Measurements from ENCODE around the gene UQCC2. TPM values are rescaled to one million over a fixed set of nuclear protein-coding genes. Genes with fewer than 3 reads are reported as not detected.

The UQCC2 gene
- total and polyA plus RNA-seq, 2 donors (not counting 1 experiment from before 2014, with no cell fraction given), result 13.2 to 16.6 TPM

GRCh38 chr6:33688451-33689147 lies 22.9 kb downstream of the UQCC2 start:
- 96% methylated on average over 25 of the region's 25 CpGs for WGBS (ENCODE audit: insufficient coverage)
- no peak for ATAC-seq (ENCODE audit: low read depth)

GRCh38 chr6:33688006-33688405 lies 23.5 kb downstream of the UQCC2 start:
- Histone ChIP-seq H2AFZ (ENCODE audit: insufficient read depth, low read depth, low read length, poor library complexity, severe bottlenecking) (no peak overlapping the region), H3K4me1 (ENCODE audit: control insufficient read depth in 2 of 2, insufficient read depth in 2 of 2, low read length in 2 of 2) (peaks cover 9 to 13% of the 10 kb centered on the region in 2 donors), H3K27ac (ENCODE audit: low read length in 2 of 2) (no peak overlapping the region), H3K9ac (ENCODE audit: low read length) (no peak overlapping the region), H3K79me2 (ENCODE audit: control insufficient read depth, insufficient read depth, low read length) (no peaks in the 10 kb centered on the region), H3K36me3 (replicated peaks in 1 of 2; ENCODE audit: control extremely low read depth in 1 of 2, control insufficient read depth in 1 of 2, extremely low read depth in 1 of 2, insufficient read depth in 2 of 2, low read length in 1 of 2) (peaks cover 0 to 79% of the 10 kb centered on the region in 2 experiments), H3K4me3 (ENCODE audit: control extremely low read depth in 1 of 5, extremely low read depth in 1 of 5, insufficient read depth in 1 of 5, low read depth in 2 of 5, low read length in 4 of 5) (no peak overlapping the region), H4K20me1 (ENCODE audit: control insufficient read depth, insufficient read depth, low read length, poor library complexity, severe bottlenecking) (no peaks in the 10 kb centered on the region), H3K9me3 (ENCODE audit: control extremely low read depth in 1 of 3, control insufficient read depth in 2 of 3, insufficient read depth in 1 of 3, low read length in 2 of 3) (no peaks in the 10 kb centered on the region), H3K27me3 (replicated peaks in 1 of 4; ENCODE audit: control extremely low read depth in 1 of 4, control insufficient read depth in 3 of 4, insufficient read depth in 4 of 4, low read length in 3 of 4) (no peaks in the 10 kb centered on the region), H3K4me2 (replicated peaks; ENCODE audit: low read depth, low read length, poor library complexity, severe bottlenecking) (no peak overlapping the region)
- no peak overlapping the region for H3K4me3 Mint-ChIP-seq
- POLR2A ChIA-PET, result interaction anchor here (0.9 kb wide), 1 partner anchor 9 kb away, joined by 3 read pairs; no protein-coding TSS in a partner anchor
- no peaks in the 10 kb centered on the region for H3K9me3 Mint-ChIP-seq (ENCODE audit: insufficient read depth)
- no peak for TF ChIP-seq EZH2 (IDR thresholded peaks at IDR 0.05; ENCODE audit: borderline replicate concordance, insufficient read depth, low read depth, low read length, poor library complexity, severe bottlenecking)
- peaks cover 9% of the 10 kb centered on the region for H3K4me1 Mint-ChIP-seq
- H3K27ac Mint-ChIP-seq, result peak overlapping the region; percentile 32
- ATAC-seq (ENCODE audit: low read depth), result no peak
- no peaks in the 10 kb centered on the region for H3K27me3 Mint-ChIP-seq
- no peak for DNase-seq
- WGBS (ENCODE audit: insufficient coverage), result 96% methylated on average over 20 of the region's 20 CpGs
- CTCF ChIA-PET, result interaction anchor here (1.0 kb wide), 1 partner anchor 10 kb away, joined by 3 read pairs; no protein-coding TSS in a partner anchor
- intact Hi-C loops (cut with micrococcal nuclease), result no loop called here

More at GRCh38 chr6:33688451-33689147, 22.9 kb downstream of the UQCC2 start:
- ChIA-PET POLR2A (interaction anchor here (0.9 kb wide), 1 partner anchor 9 kb away, joined by 3 read pairs; no protein-coding TSS in a partner anchor), CTCF (interaction anchor here (0.5 to 3.9 kb wide), 2 partner anchors 12 to 118 kb away, joined by 3 to 23 read pairs; no protein-coding TSS in a partner anchor)
- Histone ChIP-seq H3K27ac (ENCODE audit: low read length in 2 of 2) (no peak overlapping the region), H4K20me1 (ENCODE audit: control insufficient read depth, insufficient read depth, low read length, poor library complexity, severe bottlenecking) (no peaks in the 10 kb centered on the region), H2AFZ (ENCODE audit: insufficient read depth, low read depth, low read length, poor library complexity, severe bottlenecking) (no peak overlapping the region), H3K27me3 (replicated peaks in 1 of 4; ENCODE audit: control extremely low read depth in 1 of 4, control insufficient read depth in 3 of 4, insufficient read depth in 4 of 4, low read length in 3 of 4) (no peaks in the 10 kb centered on the region), H3K9ac (ENCODE audit: low read length) (no peak overlapping the region), H3K4me1 (ENCODE audit: control insufficient read depth in 2 of 2, insufficient read depth in 2 of 2, low read length in 2 of 2) (peaks cover 15 to 19% of the 10 kb centered on the region in 2 donors), H3K4me2 (replicated peaks; ENCODE audit: low read depth, low read length, poor library complexity, severe bottlenecking) (no peak overlapping the region), H3K9me3 (ENCODE audit: control extremely low read depth in 1 of 3, control insufficient read depth in 2 of 3, insufficient read depth in 1 of 3, low read length in 2 of 3) (no peaks in the 10 kb centered on the region), H3K79me2 (ENCODE audit: control insufficient read depth, insufficient read depth, low read length) (no peaks in the 10 kb centered on the region), H3K36me3 (replicated peaks in 1 of 2; ENCODE audit: control extremely low read depth in 1 of 2, control insufficient read depth in 1 of 2, extremely low read depth in 1 of 2, insufficient read depth in 2 of 2, low read length in 1 of 2) (peaks cover 0 to 73% of the 10 kb centered on the region in 2 experiments), H3K4me3 (ENCODE audit: control extremely low read depth in 1 of 5, extremely low read depth in 1 of 5, insufficient read depth in 1 of 5, low read depth in 2 of 5, low read length in 4 of 5) (no peak overlapping the region)
- TF ChIP-seq, protein P1, sequence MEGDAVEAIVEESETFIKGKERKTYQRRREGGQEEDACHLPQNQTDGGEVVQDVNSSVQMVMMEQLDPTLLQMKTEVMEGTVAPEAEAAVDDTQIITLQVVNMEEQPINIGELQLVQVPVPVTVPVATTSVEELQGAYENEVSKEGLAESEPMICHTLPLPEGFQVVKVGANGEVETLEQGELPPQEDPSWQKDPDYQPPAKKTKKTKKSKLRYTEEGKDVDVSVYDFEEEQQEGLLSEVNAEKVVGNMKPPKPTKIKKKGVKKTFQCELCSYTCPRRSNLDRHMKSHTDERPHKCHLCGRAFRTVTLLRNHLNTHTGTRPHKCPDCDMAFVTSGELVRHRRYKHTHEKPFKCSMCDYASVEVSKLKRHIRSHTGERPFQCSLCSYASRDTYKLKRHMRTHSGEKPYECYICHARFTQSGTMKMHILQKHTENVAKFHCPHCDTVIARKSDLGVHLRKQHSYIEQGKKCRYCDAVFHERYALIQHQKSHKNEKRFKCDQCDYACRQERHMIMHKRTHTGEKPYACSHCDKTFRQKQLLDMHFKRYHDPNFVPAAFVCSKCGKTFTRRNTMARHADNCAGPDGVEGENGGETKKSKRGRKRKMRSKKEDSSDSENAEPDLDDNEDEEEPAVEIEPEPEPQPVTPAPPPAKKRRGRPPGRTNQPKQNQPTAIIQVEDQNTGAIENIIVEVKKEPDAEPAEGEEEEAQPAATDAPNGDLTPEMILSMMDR (IDR thresholded peaks at IDR 0.05), result no peak
- TF ChIP-seq EZH2 (IDR thresholded peaks at IDR 0.05; ENCODE audit: borderline replicate concordance, insufficient read depth, low read depth, low read length, poor library complexity, severe bottlenecking), result no peak
- intact Hi-C loops (cut with micrococcal nuclease), result no loop called here
- Mint-ChIP-seq H3K4me3 (no peak overlapping the region), H3K9me3 (ENCODE audit: insufficient read depth) (no peaks in the 10 kb centered on the region), H3K4me1 (peaks cover 15% of the 10 kb centered on the region), H3K27ac (no peak overlapping the region), H3K27me3 (no peaks in the 10 kb centered on the region)
- DNase-seq, result no peak

Measured in B cell (primary cell).